ENCODE data around the gene RYR1.

DNA sequence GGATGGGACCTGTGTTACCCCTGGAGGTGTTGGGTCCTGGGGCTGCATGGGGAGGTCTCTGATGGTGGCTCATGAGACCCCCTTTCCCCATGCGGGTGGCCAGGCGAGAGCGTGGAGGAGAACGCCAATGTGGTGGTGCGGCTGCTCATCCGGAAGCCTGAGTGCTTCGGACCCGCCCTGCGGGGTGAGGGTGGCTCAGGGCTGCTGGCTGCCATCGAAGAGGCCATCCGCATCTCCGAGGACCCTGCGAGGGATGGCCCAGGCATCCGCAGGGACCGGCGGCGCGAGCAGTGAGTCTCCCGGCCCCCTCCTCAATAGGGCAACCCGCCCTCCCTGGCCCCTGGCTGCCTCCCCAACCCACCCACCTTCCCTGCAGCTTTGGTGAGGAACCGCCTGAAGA is 66.0 kb downstream of the RYR1 start:
- TF ChIP-seq CTCF (IDR thresholded peaks at IDR 0.05; ENCODE audit: poor library complexity) (no peak), EZH2 (IDR thresholded peaks at IDR 0.05; ENCODE audit: borderline replicate concordance) (no peak)

All from hepatocyte (in vitro differentiated cells).